Esophagus mucosa (tissue), 1 donor: ENCODE results near the gene SLC26A1. TPM values are rescaled to one million over a fixed set of nuclear protein-coding genes. Genes with fewer than 3 reads are reported as not detected.
"Not testable (repeated sequence)": the region's sequence is repeated elsewhere in the genome, so short reads cannot be mapped to it uniquely, and the experiment has no call there.

ENCODE experiments used
- ATAC-seq: fragments of 200-7000 bp; cut with Tn5 transposase; one replicate; pipeline ENCODE4 v1.9.1; 2020
- total RNA-seq: library from RNA; stranded (reverse); gene quantifications from one replicate; pipeline ENCODE4 v1.2.4, GENCODE V29; 2023
- donor health status: DM: yes; HTN: yes; CAD: no.

Gene SLC26A1
- total RNA-seq, 1 donor from 2014 or later: not detected

- ATAC-seq: no peak
Observed at GRCh38 chr4:982291-982690, 10.9 kb downstream of the SLC26A1 start.

GRCh38 chr4:978957-979701, 14.1 kb downstream of the SLC26A1 start:
- ATAC-seq: peak; percentile 68

- not testable (repeated sequence) for ATAC-seq
Observed at GRCh38 chr4:976016-976415, 17.2 kb downstream of the SLC26A1 start.

GRCh38 chr4:974668-975067, 18.5 kb downstream of the SLC26A1 start:
- no peak for ATAC-seq

GRCh38 chr4:973431-974397, 19.5 kb downstream of the SLC26A1 start, which contains the start of gene DGKQ:
Gene DGKQ (minus strand): TSS chr4:973569. CDS start chr4:973482, 87 bp downstream.
- ATAC-seq: peak; percentile 93

GRCh38 chr4:972651-973424, 20.4 kb downstream of the SLC26A1 start:
- peak; percentile 53 for ATAC-seq

- peak; percentile 37 for ATAC-seq
Observed at GRCh38 chr4:971666-972500, 21.3 kb downstream of the SLC26A1 start.

GRCh38 chr4:970854-971520, 22.2 kb downstream of the SLC26A1 start:
- no peak for ATAC-seq

- ATAC-seq: no peak
Observed at GRCh38 chr4:970046-970745, 23.0 kb downstream of the SLC26A1 start.

- no peak for ATAC-seq
Observed at GRCh38 chr4:968621-969394, 24.4 kb downstream of the SLC26A1 start.

GRCh38 chr4:968221-968620, 25.0 kb downstream of the SLC26A1 start:
- no peak for ATAC-seq

GRCh38 chr4:967113-968104, 25.8 kb downstream of the SLC26A1 start:
- ATAC-seq: no peak

- no peak for ATAC-seq
Observed at GRCh38 chr4:966266-967112, 26.7 kb downstream of the SLC26A1 start.

GRCh38 chr4:965766-966134, 27.5 kb downstream of the SLC26A1 start:
- no peak for ATAC-seq

GRCh38 chr4:965048-965765, 28.0 kb downstream of the SLC26A1 start:
- no peak for ATAC-seq

GRCh38 chr4:964346-965025, 28.7 kb downstream of the SLC26A1 start:
- no peak for ATAC-seq
